ENCODE data around the gene LRP2.
"Not testable (repeated sequence)": the region's sequence is repeated elsewhere in the genome, so short reads cannot be mapped to it uniquely, and the experiment has no call there.

The LRP2 gene

GRCh38 chr2:169345486-169346437 lies 16.6 kb downstream of the LRP2 start:
- no peak for DNase-seq

DNA sequence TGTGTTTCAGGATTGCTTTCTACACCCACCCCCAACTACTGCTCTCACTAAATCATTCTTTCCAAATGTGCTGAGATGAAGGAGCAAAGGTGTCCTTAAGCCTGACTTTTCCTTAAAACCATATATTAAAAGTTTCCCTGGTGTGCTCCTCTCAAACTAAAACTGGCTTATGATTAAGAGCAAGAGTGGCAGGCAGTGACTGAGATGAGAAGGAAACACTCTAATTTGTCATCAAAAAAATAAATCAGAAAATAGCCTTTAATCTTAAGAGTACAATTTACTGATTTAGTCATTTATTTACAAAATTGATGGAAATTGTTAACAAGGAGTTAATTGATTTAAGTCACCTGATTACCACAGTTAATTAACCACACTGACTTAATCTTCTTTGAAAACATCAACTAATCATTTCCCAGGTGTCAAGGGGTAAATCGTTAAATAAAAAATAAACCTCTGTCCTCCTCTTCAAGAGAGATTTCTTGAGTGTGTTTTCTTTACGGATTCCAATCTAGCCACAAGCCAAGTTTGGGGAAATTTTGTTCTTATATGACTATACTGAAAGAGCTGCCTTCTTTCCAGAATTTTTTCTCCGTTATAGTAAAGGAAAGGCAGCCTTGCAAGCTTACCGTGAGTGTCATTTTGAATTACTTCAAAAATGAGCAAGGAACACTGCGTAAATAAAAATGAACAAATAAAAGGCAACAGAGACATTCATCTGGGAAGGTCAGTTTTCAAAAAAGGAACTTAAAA lies 17.4 kb downstream of the LRP2 start:
- no peak for DNase-seq

DNA sequence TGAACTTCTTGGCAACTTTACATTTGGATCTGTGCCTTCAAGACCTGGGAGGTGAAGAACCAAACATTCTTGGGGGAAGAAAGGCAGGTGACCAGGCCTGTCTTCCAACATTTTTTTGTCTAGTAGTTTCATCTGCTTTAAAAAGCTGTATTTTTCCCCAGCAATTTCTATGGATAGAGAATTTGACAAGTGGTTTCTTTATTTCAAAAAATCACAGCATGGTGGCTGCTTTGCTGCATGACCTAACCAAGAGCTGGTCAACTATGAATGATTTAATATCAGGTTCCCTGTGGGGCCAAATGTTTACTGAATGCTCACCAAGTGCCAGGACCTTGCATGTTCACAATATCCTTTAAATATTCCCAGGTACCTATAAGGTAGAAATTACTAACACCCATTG lies 19.1 kb downstream of the LRP2 start:
- DNase-seq = no peak

DNA sequence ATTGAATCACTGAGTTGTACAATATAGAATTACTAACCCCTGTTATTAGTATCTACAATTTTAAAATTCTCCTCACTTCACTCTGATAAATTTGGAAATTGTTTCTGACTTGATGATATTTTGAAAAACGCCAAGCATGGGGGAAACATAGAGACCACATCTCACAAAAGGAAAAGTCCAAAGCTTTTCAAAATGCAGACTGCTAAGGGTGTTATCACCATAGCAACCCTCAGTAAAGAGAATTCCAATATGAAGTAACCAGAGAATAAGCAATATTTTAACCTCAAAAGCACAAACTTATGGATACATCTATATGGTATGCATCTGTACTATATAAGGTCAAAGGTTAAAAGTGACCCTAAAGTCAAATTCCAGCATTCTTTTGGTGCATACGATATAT lies 22.7 kb downstream of the LRP2 start:
- no peak for DNase-seq

- no peak for DNase-seq
Observed at GRCh38 chr2:169336695-169337094, 25.6 kb downstream of the LRP2 start.

DNA sequence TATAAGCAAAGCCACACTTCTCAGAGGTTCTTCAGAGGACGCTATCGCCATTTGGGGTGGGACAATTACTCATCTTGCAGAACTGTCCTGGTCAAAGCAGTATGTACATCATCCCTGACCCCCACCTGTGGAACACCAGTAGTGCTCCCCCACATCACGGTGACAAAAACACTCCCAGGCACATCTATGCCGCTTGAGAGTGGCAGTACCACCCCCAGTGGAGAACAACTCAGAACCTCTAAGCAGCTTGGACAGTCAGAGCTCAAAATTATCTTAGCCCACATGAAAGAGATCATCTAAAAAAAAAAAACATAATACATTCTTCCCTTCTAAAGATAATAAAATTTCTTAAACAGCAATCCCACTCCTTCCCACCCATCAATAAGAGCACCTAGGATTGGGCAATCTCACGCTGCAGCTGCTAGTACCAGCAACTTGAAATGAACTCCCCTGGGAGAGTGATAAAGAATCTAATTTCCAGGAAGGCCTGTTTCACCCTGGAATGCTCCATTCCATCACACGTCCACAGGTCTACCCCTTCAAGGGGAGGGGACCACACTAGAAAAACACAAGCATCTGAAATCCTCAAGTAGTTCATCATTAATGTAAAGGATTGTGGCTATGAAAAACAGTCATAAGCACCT lies 31.7 kb downstream of the LRP2 start:
- DNase-seq = no peak

- no peak for DNase-seq
Observed at GRCh38 chr2:169329688-169330554, 32.4 kb downstream of the LRP2 start.

GRCh38 chr2:169328785-169329184 lies 33.5 kb downstream of the LRP2 start:
- DNase-seq = no peak

DNA sequence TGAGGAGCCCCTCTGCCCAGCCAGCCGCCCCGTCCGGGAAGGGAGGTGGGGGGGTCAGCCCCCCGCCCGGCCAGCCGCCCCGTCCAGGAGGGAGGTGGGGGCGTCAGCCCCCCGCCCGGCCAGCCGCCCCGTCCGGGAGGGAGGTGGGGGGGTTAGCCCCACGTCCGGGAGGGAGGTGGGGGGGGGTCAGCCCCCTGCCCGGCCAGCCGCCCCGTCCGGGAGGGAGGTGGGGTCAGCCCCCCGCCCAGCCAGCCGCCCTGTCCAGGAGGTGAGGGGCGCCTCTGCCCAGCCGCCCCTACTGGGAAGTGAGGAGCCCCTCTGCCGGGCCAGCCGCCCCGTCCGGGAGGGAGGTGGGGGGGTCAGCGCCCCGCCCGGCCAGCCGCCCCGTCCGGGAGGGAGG lies 34.5 kb downstream of the LRP2 start:
- DNase-seq = not testable (repeated sequence)

- not testable (repeated sequence) for DNase-seq
Observed at GRCh38 chr2:169325886-169326285, 36.4 kb downstream of the LRP2 start.

GRCh38 chr2:169324581-169325260 lies 37.6 kb downstream of the LRP2 start:
- no peak for DNase-seq

GRCh38 chr2:169323841-169324240 lies 38.5 kb downstream of the LRP2 start:
- no peak for DNase-seq

DNA sequence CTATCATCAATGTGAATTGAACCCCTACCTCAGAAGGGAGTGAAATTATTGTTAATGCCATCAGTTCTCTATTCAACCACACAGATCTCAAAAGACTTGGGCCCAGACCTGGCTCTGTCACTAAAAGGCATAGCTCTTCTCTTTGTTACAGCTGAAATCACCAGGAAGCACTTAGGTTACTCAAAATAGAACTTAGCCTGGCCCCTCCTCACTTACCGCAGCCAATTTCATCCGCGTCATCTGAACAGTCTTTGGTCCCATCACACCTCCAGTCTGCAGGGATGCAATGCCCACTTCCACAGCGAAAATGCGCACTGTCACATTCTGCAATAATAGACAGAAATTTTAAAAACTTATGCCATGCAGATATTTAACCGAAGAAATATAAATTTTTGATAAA lies 41.8 kb downstream of the LRP2 start:
- no peak for DNase-seq

- DNase-seq = no peak
Observed at GRCh38 chr2:169315357-169315756, 47.0 kb downstream of the LRP2 start.

- DNase-seq = not testable (repeated sequence)
Observed at GRCh38 chr2:169308349-169308748, 54.0 kb downstream of the LRP2 start.

DNA sequence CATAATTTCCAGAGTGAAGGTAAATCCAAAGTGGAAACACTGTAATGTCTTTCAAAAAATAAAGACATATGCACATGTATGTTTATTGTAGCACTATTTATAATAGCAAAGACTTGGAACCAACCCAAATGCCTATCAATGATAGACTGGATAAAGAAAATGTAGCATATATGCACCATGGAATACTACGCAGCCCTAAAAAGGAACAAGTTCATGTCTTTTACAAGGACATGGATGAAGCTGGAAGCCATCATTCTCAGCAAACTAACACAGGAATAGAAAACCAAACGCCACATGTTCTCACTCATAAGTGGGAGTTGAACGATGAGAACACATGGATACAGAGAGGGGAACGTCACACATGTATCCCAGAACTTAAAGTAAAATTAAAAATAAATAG lies 57.6 kb downstream of the LRP2 start:
- DNase-seq = not testable (repeated sequence)

GRCh38 chr2:169303579-169304305 lies 58.6 kb downstream of the LRP2 start:
- no peak for DNase-seq

DNA sequence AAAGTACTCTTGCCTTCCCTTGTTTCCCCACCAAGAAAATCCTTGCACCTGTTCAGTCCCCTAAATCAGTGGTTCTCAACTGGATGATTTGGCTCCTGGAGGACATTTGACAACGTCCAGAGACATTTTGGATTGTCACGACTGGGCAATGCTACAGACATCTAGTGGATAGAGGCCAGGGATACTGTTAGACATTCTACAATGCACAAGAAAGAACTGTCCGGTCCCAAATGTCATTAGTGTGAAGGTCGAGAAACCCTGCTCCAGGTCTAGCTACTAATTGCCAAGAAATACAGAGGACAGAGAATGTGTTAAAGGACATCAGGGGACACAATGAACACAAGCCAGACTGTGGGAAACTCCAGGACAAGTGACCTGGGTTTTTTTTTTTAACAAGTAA lies 60.0 kb downstream of the LRP2 start:
- no peak for DNase-seq

GRCh38 chr2:169301596-169302335 lies 60.6 kb downstream of the LRP2 start:
- no peak for DNase-seq

Measured in NCI-H2171 treated with DMSO at 0.1 percent for 48 hours (cell line).